Measurements from ENCODE around the gene EPC1. TPM values are rescaled to one million over a fixed set of nuclear protein-coding genes. Genes with fewer than 3 reads are reported as not detected.
A peak's percentile ranks its signal among the peaks of the same experiment; 100 is the strongest.

Gene EPC1
- polyA plus RNA-seq, 3 donors: 61.0 to 71.1 (median 62.0) TPM

DNA sequence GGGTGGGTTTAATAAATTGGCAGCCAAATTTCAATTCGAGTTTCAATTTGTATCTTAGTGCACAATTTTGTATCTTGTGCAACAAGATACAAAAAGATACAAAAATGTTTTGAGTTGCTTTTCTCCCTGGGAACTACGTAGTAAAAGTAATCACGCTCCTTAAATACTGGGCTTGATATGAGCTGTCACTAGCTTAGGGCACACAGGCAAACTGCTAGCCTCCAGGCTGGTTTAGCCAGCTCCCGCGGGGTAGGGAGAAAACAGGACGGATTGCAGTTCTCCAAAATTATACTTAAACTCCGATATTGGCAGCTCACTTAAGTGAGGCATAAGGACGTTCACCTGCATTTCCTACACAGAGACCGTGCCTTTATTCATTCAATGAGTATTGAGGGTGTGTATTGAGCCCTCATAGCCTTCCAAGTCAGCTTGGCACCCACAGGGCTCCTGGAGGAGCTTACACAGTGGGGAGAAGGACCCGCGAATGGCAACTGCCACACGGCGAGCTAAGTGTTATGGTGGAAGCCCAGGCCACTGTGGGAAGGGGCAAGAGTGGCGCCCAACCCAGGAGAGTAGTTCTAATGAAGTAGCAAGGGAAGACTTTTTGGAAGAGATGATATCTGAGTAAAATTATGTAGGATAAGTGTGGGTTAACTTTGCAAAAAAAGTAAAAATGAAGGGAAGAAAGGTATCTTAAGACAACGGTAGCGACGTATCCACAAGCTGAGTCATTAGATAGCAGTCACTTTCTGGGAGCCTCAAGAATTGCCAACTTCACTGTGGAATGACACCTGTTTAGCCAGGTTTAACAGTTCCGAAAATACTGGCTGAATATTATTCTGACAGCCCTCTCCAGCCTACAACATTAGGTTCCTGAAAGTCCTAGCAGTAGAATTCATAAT lies 1.6 kb upstream of the EPC1 start:
- DNase-seq (ENCODE audit: extremely low read depth in 1 of 11, low read depth in 9 of 11, low spot score in 4 of 11): no peak

DNA sequence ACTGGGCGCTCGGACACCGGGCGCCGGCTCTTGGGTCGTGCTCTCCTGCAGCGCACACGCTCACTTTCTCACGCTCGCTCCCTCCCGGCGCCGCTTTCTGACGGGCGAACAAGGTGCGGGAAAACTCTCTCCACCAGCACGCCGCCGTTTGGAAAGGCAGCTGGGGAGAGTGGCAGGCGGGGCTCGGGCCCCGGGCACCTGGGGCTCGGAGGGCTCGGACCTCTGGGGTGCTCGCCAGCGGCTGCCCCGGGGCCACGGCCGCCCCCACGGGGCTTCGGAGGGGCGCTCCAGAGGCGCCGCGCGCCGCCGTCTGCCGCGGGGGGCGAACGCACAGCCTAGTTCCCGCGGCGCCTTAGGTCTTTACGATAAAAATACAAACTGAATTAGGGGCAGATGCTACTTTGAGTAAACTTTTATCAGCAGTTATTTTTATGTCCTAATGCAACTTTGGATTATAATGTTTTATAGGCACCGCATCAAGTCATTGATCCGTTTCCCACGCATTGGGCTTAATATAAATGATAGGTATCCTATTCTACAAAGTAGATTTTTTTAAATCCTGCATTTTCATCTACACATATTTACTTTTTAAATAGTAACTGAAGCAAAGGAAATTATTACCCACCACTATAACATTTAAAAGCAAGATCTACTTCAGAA lies 535 bp upstream of the EPC1 start:
- DNase-seq (ENCODE audit: extremely low read depth in 1 of 11, low read depth in 9 of 11, low spot score in 4 of 11): no peak

DNA sequence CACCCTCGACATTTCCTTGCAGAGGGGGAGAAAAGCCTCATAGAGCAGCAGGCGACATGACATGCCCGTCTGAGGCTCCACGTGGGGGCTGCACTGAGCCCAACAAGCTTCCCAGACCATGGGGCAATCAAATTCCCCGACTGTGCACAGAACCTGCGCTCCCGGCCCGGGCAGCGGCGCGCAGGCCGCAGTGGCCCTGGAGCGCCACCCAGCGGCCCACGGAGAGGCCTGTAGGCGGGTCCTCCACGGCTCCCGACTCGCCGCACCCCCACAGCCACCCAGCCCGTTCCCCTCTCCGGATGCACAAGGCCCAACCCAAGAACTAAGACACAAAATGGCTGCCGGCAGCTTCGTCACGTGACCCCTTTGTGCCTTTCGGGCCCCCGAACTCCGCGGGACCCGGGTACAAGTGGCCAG lies 816 bp downstream of the EPC1 start:
- peak; percentile 81 to 94 (median 92) for DNase-seq (ENCODE audit: extremely low read depth in 1 of 11, low read depth in 9 of 11, low spot score in 4 of 11)

DNA sequence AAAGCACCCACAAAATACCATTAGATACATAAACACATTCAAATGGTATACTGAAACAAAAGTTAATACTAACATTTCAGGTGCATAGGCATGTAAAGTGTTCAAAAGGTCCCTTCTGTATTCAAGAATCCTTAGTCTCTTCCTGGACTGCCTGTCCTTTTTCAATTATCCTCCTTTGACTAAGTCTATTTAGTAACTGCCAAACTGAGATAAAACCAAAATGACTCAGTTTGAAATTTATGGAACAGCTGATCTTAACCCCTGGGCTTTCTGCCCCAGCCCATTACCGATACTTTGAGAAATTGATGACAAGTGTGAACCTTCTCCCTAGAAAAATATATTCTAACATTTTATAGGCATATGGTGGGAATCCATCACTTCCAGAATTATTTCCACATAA lies 5.4 kb downstream of the EPC1 start:
- no peak for DNase-seq (ENCODE audit: extremely low read depth in 1 of 11, low read depth in 9 of 11, low spot score in 4 of 11)

DNA sequence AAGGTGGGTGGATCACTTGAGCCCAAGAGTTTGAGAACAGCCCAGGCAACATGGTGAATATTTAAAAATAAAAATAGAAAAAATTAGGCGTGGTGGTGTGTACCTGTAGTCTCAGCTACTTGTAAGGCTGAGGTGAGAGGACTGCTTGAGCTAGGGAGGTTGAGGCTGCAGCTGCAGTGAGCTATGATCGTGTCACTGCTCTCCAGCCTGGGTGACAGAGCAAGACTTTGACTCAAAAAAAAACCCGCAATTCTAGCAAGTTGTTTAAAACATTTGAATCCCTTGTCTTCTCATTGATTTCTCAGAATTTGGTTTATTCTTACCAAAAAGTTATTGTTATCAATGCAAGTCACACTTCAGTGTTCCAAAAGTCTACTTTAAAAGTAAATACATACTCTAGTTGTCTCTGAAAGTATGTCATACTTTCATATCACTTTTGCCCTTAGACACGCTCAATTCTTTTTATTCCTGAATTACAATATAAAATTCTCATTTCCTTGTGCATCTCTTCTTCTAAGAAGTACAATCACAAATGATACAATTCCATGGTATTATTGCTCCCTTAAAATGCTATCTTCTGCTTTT lies 6.3 kb downstream of the EPC1 start:
- no peak for DNase-seq (ENCODE audit: extremely low read depth in 1 of 11, low read depth in 9 of 11, low spot score in 4 of 11)

DNA sequence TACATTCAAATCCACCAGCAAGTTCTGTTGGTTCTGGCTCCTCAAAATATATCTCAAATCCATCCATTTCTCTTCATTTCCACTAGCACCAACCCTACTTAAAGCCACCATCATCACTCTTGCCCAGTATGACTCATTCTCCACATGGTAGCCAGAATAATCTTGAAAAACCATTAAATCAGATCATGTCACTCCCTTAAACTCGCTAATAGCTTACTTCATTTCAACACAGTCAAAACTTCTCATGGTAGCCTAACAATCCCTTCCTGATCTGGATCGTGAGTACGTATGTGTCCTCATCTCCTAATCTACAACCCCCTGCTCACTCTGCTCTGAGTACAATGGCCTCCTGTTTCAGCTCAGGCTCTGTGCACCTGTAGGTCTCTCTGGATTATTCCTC lies 8.7 kb downstream of the EPC1 start:
- DNase-seq (ENCODE audit: extremely low read depth in 1 of 11, low read depth in 9 of 11, low spot score in 4 of 11): no peak

DNA sequence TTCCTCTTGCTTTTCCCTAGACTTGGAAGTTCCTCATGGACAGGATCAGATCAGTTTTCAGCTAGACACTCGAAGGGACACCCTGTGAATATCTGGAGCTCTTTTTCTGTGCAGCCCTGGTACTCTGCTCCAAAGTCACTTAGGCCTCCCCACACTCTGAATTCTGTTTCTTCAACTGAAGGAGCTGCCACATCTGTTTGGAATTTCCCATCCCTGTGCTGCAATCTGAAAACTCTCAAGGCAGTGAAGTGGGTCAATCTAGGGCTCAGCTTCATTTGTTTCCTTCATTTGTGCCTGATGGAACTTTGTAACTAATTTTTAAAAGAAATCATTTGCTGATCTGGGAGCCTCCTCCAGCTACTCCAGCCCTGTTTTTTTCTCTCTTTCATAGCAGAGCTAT lies 9.6 kb downstream of the EPC1 start:
- DNase-seq (ENCODE audit: extremely low read depth in 1 of 11, low read depth in 9 of 11, low spot score in 4 of 11): no peak

DNA sequence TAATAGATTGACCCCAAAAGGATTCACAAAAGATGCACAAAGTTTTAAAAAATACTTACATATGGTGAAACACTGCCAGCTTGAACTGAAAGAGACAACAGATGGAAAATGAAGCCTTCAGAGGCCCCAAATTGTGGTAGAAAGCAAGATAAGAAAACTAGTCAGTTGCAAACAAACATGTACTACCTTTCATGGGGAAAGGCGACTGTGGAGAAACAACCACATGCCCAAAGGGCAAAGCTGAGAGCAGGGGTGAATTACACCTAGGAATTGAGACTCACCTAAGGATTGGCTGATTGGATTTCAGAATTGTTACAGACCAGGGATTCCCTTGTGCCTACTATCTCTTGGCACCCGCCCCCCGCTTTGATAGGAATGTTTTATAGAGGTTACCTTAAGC lies 13.1 kb downstream of the EPC1 start:
- DNase-seq (ENCODE audit: extremely low read depth in 1 of 11, low read depth in 9 of 11, low spot score in 4 of 11): no peak

DNA sequence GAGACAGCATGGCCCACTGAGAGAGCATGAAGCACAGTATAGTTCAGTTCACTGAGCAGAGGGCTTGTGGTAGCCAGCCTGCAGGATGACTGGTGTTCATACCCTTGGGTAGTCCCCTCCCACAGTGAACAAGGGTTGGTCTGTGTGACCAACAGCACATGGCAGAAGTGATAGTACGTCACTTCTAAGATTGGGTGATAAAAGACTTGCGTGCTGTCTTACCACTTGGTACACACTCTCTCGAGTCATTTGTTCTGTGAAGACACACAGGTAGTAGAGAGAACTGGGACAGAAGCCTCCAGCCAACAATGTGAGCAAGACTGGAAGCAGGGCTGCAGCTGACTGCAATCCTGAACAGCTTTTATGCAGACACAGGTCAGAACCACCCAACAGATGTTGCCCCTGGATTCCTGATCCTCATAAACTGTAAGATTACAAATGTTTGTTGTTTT lies 14.6 kb downstream of the EPC1 start:
- no peak for DNase-seq (ENCODE audit: extremely low read depth in 1 of 11, low read depth in 9 of 11, low spot score in 4 of 11)

DNA sequence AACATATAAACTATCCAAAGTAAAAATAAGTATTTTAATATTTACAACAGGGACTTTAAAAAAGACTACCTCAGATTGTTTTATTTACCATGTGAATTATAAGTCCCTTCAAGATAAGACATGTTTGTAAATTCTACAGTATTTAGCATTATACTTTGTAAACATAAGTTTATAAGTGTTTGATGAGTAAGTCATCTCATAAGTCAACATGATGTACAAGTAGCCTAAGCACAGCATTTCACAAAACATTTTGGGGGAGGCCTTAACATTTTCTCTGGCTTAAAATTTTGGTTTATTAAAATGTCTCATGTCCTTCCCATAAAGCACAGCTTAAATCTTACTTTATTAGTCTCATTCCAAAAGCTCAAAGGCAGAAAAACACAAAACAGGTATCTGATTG lies 15.4 kb downstream of the EPC1 start:
- no peak for DNase-seq (ENCODE audit: extremely low read depth in 1 of 11, low read depth in 9 of 11, low spot score in 4 of 11)

DNA sequence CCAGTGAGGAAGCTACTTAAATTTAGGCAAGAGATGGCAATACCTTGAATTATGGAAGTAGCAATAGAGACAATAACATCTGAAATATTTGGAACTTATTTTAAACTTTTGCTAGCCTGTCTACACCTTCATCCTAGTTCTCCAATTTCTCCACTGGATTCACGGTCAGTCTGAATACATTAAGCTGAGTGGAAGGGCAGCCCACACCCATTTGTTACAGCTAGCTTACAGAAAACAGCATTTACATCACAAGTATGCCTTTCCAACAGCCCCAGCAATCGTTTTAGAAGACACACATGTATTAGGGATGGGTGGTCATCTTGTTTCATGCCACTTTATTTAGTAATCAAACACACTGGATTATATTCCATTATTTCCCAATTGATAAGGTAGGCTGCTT lies 16.7 kb downstream of the EPC1 start:
- no peak for DNase-seq (ENCODE audit: extremely low read depth in 1 of 11, low read depth in 9 of 11, low spot score in 4 of 11)

DNA sequence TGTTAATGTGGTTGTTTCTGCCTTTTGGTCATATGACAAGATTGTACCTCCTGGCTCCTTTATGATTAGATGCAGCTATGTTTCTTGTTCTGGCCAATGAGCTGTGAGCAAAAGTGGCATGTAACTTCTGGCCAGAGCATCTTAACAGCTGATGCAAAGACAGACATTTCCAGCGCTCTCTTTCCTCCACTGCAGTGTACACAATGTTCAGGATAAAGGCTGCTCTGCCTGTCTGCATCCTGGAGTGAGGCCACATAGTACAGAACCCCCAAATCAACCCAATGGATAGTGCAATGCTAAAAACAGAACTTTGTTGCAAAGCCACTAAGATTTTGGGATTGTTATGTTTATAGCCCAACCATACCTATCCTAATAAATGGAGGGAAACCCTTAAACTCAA lies 17.9 kb downstream of the EPC1 start:
- DNase-seq (ENCODE audit: extremely low read depth in 1 of 11, low read depth in 9 of 11, low spot score in 4 of 11): no peak

DNA sequence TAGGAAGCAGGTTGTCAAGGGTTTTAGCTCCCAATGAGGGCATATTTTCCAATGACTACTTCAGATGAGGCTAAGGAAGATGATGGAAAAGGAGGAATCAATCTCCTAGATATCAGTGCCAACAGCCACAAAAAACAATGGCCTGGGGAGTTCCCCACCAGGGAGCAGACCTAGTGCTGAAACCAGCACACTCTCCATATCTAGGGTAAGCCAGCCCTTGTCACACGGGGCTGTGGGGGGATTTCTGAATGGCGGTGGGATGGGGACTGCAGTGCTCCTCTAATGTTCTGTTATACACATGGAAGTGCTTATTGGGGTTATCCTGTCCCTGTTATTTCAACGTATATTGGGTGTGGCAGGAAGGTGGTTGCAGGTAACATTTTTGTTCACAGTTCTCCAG lies 18.5 kb downstream of the EPC1 start:
- DNase-seq (ENCODE audit: extremely low read depth in 1 of 11, low read depth in 9 of 11, low spot score in 4 of 11): no peak

DNA sequence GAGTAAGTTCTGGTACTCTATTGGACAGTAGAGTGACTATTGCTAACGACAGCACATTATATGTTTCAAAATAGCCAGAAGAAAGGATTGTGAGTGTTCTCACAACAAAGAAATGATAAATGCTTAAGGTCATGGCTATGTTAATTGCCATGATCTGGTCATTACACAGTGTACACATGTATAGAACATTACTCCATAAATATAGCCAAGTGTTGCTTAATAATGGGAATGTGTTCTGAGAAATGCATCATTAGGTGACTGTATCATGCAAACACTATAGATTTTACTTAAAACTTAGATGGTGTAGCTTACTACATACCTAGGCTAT lies 19.6 kb downstream of the EPC1 start:
- DNase-seq (ENCODE audit: extremely low read depth in 1 of 11, low read depth in 9 of 11, low spot score in 4 of 11): no peak

DNA sequence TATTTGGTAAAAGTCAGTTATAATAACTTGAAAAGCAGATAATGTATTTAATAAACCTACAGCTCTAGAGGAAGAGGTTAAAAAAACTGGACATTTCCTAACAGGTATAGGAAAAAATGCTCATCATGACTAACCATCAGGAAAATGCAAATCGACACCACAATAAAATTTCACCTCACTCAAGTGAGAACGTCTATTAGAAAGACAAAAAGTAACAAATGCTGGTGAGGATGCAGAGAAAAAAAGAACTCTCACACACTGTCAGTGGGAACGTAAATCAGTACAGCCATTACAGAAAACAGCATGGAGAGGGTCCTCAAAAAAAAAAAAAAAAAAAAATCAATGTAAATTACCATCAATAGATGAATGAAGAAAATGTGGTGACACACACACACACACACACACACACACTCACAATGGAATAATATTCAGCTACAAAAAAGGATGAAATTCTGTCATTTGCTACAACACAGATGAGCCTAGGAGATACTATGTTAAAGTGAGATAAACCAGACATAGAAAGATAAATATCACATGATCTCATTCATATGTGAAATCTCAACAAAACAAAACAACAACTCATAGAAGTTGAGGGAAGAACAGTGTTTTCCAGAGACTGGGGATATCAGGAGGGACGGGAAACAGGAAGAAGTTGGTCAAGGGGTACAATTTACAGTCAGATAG lies 20.1 kb downstream of the EPC1 start:
- DNase-seq (ENCODE audit: extremely low read depth in 1 of 11, low read depth in 9 of 11, low spot score in 4 of 11): no peak

DNA sequence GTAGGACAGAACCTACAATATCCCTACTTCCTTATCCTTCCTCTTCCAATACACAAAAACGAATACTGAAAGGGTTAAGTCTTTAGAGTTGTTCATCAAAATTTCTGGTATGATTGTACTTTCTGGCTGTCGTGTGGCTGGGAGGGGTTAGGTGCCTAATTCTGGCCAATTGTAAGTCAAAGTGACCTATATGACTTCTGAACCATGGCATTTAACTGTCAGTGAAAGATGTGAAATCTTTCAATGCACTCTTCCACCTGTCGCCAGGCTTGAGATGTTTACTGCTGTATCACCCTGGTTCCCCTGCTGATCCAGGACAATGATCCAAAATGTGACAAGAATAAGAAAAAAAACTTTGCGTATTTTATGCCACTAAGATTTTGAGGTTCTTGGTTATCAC lies 20.8 kb downstream of the EPC1 start:
- DNase-seq (ENCODE audit: extremely low read depth in 1 of 11, low read depth in 9 of 11, low spot score in 4 of 11): no peak

DNA sequence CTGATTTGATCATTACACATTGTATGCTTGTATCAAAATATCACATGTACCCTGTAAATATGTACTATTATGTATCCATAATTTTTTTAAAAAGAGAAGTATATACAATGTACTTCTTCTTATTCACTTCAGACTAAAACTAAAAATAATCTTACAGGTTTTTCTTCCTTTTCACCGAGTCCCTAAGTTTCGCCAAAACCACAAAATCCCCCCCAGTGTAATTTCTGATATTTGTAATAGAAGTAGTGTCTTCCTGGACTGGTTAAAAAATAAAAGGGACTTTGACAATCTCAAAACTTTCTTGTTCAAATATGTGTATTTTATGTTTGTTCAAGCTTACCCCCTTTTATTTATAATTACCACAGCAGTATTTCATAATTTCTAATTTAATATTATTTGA lies 23.9 kb downstream of the EPC1 start:
- DNase-seq (ENCODE audit: extremely low read depth in 1 of 11, low read depth in 9 of 11, low spot score in 4 of 11): no peak

DNA sequence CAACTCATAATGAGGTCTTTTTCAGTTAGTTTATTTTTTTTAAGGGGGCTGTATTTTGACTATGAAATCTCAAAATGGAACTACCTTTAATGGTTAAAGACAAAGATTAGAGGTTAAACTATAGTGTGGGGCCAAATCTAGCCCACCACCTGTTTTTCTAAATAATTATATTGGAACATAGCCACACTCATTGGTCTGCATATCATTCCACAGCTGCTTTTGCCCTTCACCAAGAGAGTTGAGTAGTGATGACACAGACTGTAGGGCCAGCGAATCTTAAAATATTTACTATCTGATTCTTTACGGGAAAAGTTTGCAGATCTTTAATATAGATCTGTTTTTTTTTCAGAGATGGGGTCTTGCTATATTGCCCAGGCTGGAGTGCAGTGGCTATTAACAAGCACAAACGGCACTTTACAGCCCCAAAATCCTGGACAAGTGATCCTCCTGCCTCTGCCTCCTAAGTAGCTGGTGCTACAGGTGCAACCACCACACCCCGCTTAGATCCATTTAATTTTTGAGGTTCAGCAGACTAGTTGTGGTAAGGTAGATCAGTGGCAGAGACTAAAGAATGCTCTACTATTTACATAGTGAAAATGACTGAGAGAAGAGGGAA lies 25.8 kb downstream of the EPC1 start:
- DNase-seq (ENCODE audit: extremely low read depth in 1 of 11, low read depth in 9 of 11, low spot score in 4 of 11): no peak

DNA sequence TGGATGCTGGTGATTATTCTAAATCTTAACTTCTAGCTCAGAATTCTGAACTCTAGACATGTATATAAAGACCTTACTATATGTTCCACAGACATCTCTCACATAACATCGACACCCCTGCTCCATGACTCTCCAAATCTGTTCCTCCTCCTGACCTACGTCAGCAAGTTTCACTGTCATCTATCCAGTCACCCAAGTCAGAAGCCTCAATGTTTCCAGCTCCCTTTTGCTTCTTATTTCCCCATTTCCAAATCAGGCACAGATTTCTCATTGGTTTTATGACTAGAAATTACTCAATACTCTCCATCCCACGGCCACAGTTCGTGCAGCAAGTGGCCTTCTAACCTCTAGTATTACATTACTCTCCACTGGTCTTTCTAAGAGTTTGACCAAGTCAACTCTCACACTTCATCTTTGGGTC lies 28.5 kb downstream of the EPC1 start:
- no peak for DNase-seq (ENCODE audit: extremely low read depth in 1 of 11, low read depth in 9 of 11, low spot score in 4 of 11)

Measured in renal cortex interstitium (tissue), 11 donors.